ENCODE results near the gene ITGB7. TPM values are rescaled to one million over a fixed set of nuclear protein-coding genes. Genes with fewer than 3 reads are reported as not detected.

ITGB7 gene
- total and polyA plus RNA-seq, 2 donors (not counting 3 experiments of a cell fraction or from before 2014, with no cell fraction given), result 0.17 TPM; not detected in 1

- FAIRE-seq (no peak), DNase-seq (ENCODE audit: low read depth, low spot score) (no peak)
- Histone ChIP-seq H3K4me1 (ENCODE audit: control insufficient read depth, extremely low read depth, insufficient read depth, low read length) (peaks cover 44% of the 10 kb centered on the region), H2AFZ (ENCODE audit: low read depth, low read length) (no peak overlapping the region), H3K4me2 (ENCODE audit: insufficient read depth, low read length) (no peak overlapping the region), H3K9me1 (replicated peaks; ENCODE audit: control insufficient read depth, extremely low read depth, insufficient read depth, low read length) (no peaks in the 10 kb centered on the region), H3K79me2 (ENCODE audit: control insufficient read depth, insufficient read depth, low read length) (no peaks in the 10 kb centered on the region), H3K27me3 (ENCODE audit: control insufficient read depth in 2 of 2, insufficient read depth in 2 of 2, low read length in 2 of 2) (no peaks in the 10 kb centered on the region), H3K9ac (replicated peaks; ENCODE audit: extremely low read depth, insufficient read depth, low read length) (no peak overlapping the region), H3K27ac (ENCODE audit: insufficient read depth, low read depth, low read length) (no peak overlapping the region), H4K20me1 (replicated peaks; ENCODE audit: control insufficient read depth, extremely low read depth, insufficient read depth, low read length) (no peaks in the 10 kb centered on the region), H3K36me3 (ENCODE audit: control insufficient read depth in 2 of 2, extremely low read depth in 1 of 2, insufficient read depth in 2 of 2, low read length in 2 of 2) (peaks cover 0 to 2% of the 10 kb centered on the region in 2 experiments), H3K9me3 (replicated peaks; ENCODE audit: control insufficient read depth, insufficient read depth, low read length) (no peaks in the 10 kb centered on the region), H3K4me3 (replicated peaks in 1 of 3; ENCODE audit: insufficient read depth in 1 of 3, low read depth in 1 of 3, low read length in 3 of 3) (no peak overlapping the region)
- TF ChIP-seq POLR2A (IDR thresholded peaks at IDR 0.05; ENCODE audit: low read depth, low read length) (no peak), MAX (IDR thresholded peaks at IDR 0.05; ENCODE audit: insufficient read depth, insufficient read length) (no peak), JUN (IDR thresholded peaks at IDR 0.05; ENCODE audit: borderline replicate concordance, insufficient read depth, insufficient read length, low read depth) (no peak), GATA2 (IDR thresholded peaks at IDR 0.05; ENCODE audit: insufficient read depth, insufficient read length, low read depth, low read length) (no peak), EZH2 (IDR thresholded peaks at IDR 0.05; ENCODE audit: borderline replicate concordance, low read depth, low read length, severe bottlenecking) (no peak), CTCF (IDR thresholded peaks at IDR 0.05; ENCODE audit: extremely low read depth in 1 of 2, insufficient read depth in 1 of 2, low read depth in 1 of 2, low read length in 2 of 2) (no peak), MYC (IDR thresholded peaks at IDR 0.05; ENCODE audit: low read depth, low read length) (no peak), FOS (IDR thresholded peaks at IDR 0.05; ENCODE audit: borderline replicate concordance, insufficient read depth, low read length) (no peak), POLR2AphosphoS5 (IDR thresholded peaks at IDR 0.05; ENCODE audit: insufficient read depth, low read depth, low read length) (no peak)
- dilution Hi-C loops (cut with MboI; ENCODE audit: extremely low pct_ligation_motif_present, low sequenced_read_pairs), result no loop called here
- intact Hi-C loops (cut with micrococcal nuclease), result no loop called here
- BruUV-seq (replicated peaks), result no TSS peak
- ChIA-PET CTCF (interaction anchor here (1.4 to 7.3 kb wide), 8 partner anchors 17 to 130 kb away, joined by 7 to 366 read pairs (median 56); partner anchors contain the start of genes AAAS, ESPL1, MYG1 and PFDN5), POLR2A (no interaction called here)
Measured at GRCh38 chr12:53215497-53215896, 8.4 kb upstream of the ITGB7 start.

Data from endothelial cell of umbilical vein (primary cell).